Ascending aorta (tissue), 2 donors: ENCODE data around the gene DHRSX. TPM values are rescaled to one million over a fixed set of nuclear protein-coding genes. Genes with fewer than 3 reads are reported as not detected.
"Not testable (repeated sequence)": the region's sequence is repeated elsewhere in the genome, so short reads cannot be mapped to it uniquely, and the experiment has no call there.

ENCODE experiments used
- DNase-seq, 2 donors: peaks; one replicate each; pipeline ENCODE4 v3.0.0-alpha.2; 2019; ENCODE audit warnings: low spot score in 2 of 2
- H3K27ac ChIP-seq, 2 donors: fragments of 200-600 bp; sonication (generic); one replicate each; pipeline ENCODE4 v1.5.1; 2016 to 2017; ENCODE audit warnings: mild to moderate bottlenecking in 1 of 2
- H3K27me3 ChIP-seq: fragments of 200-600 bp; sonication (generic); one replicate; pipeline ENCODE4 v1.5.1; 2017
- H3K36me3 ChIP-seq, 2 donors: fragments of 200-600 bp; sonication (generic); one replicate each; pipeline ENCODE4 v1.5.1; 2016
- H3K4me1 ChIP-seq, 2 donors: fragments of 200-600 bp; sonication (generic); one replicate each; pipeline ENCODE4 v1.5.1; 2016 to 2017; ENCODE audit warnings: mild to moderate bottlenecking in 1 of 2
- H3K4me3 ChIP-seq, 2 donors: fragments of 200-600 bp; sonication (generic); one replicate each; pipeline ENCODE4 v1.5.1; 2016 to 2017; ENCODE audit warnings: mild to moderate bottlenecking in 1 of 2
- H3K9me3 ChIP-seq, 2 donors: fragments of 200-600 bp; sonication (generic); one replicate each; pipeline ENCODE4 v1.5.1; 2016
- CTCF ChIP-seq, 3 experiments: fragments of 200-600 bp in 2 of 3; fragments of 450-650 bp in 1 of 3; sonication (generic) in 2 of 3; IDR thresholded peaks; one replicate each; pipeline ENCODE4 v1.5.1; 2016 to 2019; ENCODE audit warnings: antibody characterized with exemption in 3 of 3, mild to moderate bottlenecking in 1 of 3, moderate library complexity in 1 of 3
- intact Hi-C: fragments of 100-400 bp; cut with DNase I; formaldehyde crosslinking; loops from one replicate; pipeline ENCODE4 v1.15.1; 2023
- total RNA-seq: library from RNA; depleted of rRNA; stranded (reverse); fragments of >200 nt; gene quantifications from one replicate; pipeline ENCODE4 v1.1.0, GENCODE V29; 2016

Gene DHRSX
- total RNA-seq, 1 donor from 2014 or later, result 13.4 TPM

GRCh38 chrX:2538031-2538757 is 37.4 kb upstream of the DHRSX start:
- no peak for DNase-seq
- intact Hi-C loops, result no loop called here

GRCh38 chrX:2536974-2537373 is 36.2 kb upstream of the DHRSX start:
- intact Hi-C loops, result no loop called here
- no peak for DNase-seq
- Histone ChIP-seq H3K36me3 (no peaks in the 10 kb centered on the region), H3K27ac (no peak overlapping the region), H3K4me3 (no peak overlapping the region), H3K27me3 (no peaks in the 10 kb centered on the region), H3K9me3 (no peaks in the 10 kb centered on the region), H3K4me1 (no peaks in the 10 kb centered on the region)
- TF ChIP-seq CTCF (IDR thresholded peaks at IDR 0.05), result no peak

More at GRCh38 chrX:2538031-2538757, 37.4 kb upstream of the DHRSX start:
- Histone ChIP-seq H3K27me3 (no peaks in the 10 kb centered on the region), H3K4me1 (no peaks in the 10 kb centered on the region), H3K9me3 (no peaks in the 10 kb centered on the region), H3K36me3 (no peaks in the 10 kb centered on the region), H3K27ac (no peak overlapping the region), H3K4me3 (no peak overlapping the region)
- TF ChIP-seq CTCF (IDR thresholded peaks at IDR 0.05), result no peak

GRCh38 chrX:2536141-2536540 is 35.4 kb upstream of the DHRSX start:
- no peak for TF ChIP-seq CTCF (IDR thresholded peaks at IDR 0.05)
- no peak for DNase-seq
- no peaks in the 10 kb centered on the region for H3K27me3 ChIP-seq
- H3K4me3 ChIP-seq, result no peak overlapping the region
- intact Hi-C loops, result no loop called here
- H3K36me3 ChIP-seq, result no peaks in the 10 kb centered on the region
- H3K9me3 ChIP-seq, result no peaks in the 10 kb centered on the region
- H3K4me1 ChIP-seq, result no peaks in the 10 kb centered on the region
- H3K27ac ChIP-seq, result no peak overlapping the region

- H3K27ac ChIP-seq, H3K27me3 ChIP-seq, H3K9me3 ChIP-seq, intact Hi-C loops, DNase-seq, H3K4me3 ChIP-seq, H3K4me1 ChIP-seq, H3K36me3 ChIP-seq: not testable (repeated sequence)
These were observed 33.7 kb upstream of the DHRSX start for GRCh38 chrX:2534261-2535021.

- no peaks in the 10 kb centered on the region for H3K27me3 ChIP-seq
- H3K4me1 ChIP-seq, result no peaks in the 10 kb centered on the region
- no peaks in the 10 kb centered on the region for H3K9me3 ChIP-seq
- H3K36me3 ChIP-seq, result no peaks in the 10 kb centered on the region
- no peak for DNase-seq
- H3K27ac ChIP-seq, result no peak overlapping the region
- H3K4me3 ChIP-seq, result no peak overlapping the region
- intact Hi-C loops, result no loop called here
- no peak for TF ChIP-seq CTCF (IDR thresholded peaks at IDR 0.05)
These were observed 32.6 kb upstream of the DHRSX start for GRCh38 chrX:2533424-2533823.

GRCh38 chrX:2526390-2526789 is 25.6 kb upstream of the DHRSX start:
- Histone ChIP-seq H3K27ac (no peak overlapping the region), H3K27me3 (no peaks in the 10 kb centered on the region), H3K36me3 (no peaks in the 10 kb centered on the region), H3K4me3 (no peak overlapping the region), H3K4me1 (no peaks in the 10 kb centered on the region), H3K9me3 (no peaks in the 10 kb centered on the region)
- no peak for TF ChIP-seq CTCF (IDR thresholded peaks at IDR 0.05)
- intact Hi-C loops, result no loop called here
- no peak for DNase-seq
